SK-N-SH (cell line): Measurements from ENCODE around the gene ARMC9. TPM values are rescaled to one million over a fixed set of nuclear protein-coding genes. Genes with fewer than 3 reads are reported as not detected.

Experiments used
- CTCF ChIA-PET: fragments of 300-600, 350-600 bp; formaldehyde crosslinking; extraction: SDS; loops from one replicate; lab custom pipeline; 2021; lab: Yijun Ruan, JAX
- POLR2A ChIA-PET: fragments of 350-600 bp; sonication (Branson Sonifier 250); formaldehyde crosslinking; extraction: SDS; loops from one replicate; lab custom pipeline; 2020; ENCODE audit warnings: antibody characterized with exemption, inconsistent platforms; lab: Yijun Ruan, JAX
- DNase-seq: peaks from one replicate; pipeline ENCODE4 v3.0.0; 2012
- H2AFZ ChIP-seq: fragments of 200-600 bp; sonication (generic); 2 replicates; pipeline ENCODE4 v1.8.1; 2016; ENCODE audit warnings: antibody characterized with exemption, mild to moderate bottlenecking, low read depth
- H3F3A ChIP-seq: fragments of 200-600 bp; sonication (generic); replicated peaks from 2 replicates; pipeline ENCODE3; 2016; ENCODE audit warnings: antibody characterized with exemption, mild to moderate bottlenecking; ENCODE audit not compliant: insufficient read depth
- H3K27ac ChIP-seq, 2 experiments: fragments of 200-500 bp in 1 of 2; fragments of 200-600 bp in 1 of 2; sonication (Bioruptor generic) in 1 of 2; sonication (generic), shearing (Covaris generic) in 1 of 2; 2 replicates each; pipeline versions ENCODE4 v1.5.1 to v1.6.1; 2014 to 2016; ENCODE audit warnings: low read depth in 2 of 2, inconsistent platforms in 1 of 2, low read length in 1 of 2, mild to moderate bottlenecking in 1 of 2, mixed read lengths in 1 of 2
- H3K27me3 ChIP-seq: fragments of 200-600 bp; sonication (generic), shearing (Covaris generic); 2 replicates; pipeline ENCODE4 v1.6.1; 2016; ENCODE audit warnings: mixed run types; ENCODE audit not compliant: insufficient read depth
- H3K36me3 ChIP-seq, 2 experiments: fragments of 200-500 bp in 1 of 2; fragments of 200-600 bp in 1 of 2; sonication (Bioruptor generic) in 1 of 2; sonication (generic) in 1 of 2; replicated peaks in 1 of 2; 2 replicates each; pipeline versions ENCODE3 to v1.5.1; 2014 to 2016; ENCODE audit warnings: low read length in 1 of 2, mild to moderate bottlenecking in 1 of 2; ENCODE audit not compliant: insufficient read depth in 2 of 2, control insufficient read depth in 1 of 2
- H3K4me1 ChIP-seq, 2 experiments: fragments of 200-500 bp in 1 of 2; fragments of 200-600 bp in 1 of 2; sonication (Bioruptor generic) in 1 of 2; sonication (generic), shearing (Covaris generic) in 1 of 2; 2 replicates each; pipeline versions ENCODE4 v1.5.1 to v1.6.1; 2014 to 2016; ENCODE audit warnings: low read depth in 1 of 2, low read length in 1 of 2, mixed run types in 1 of 2; ENCODE audit not compliant: insufficient read depth in 2 of 2, control insufficient read depth in 1 of 2
- H3K4me2 ChIP-seq: fragments of 200-600 bp; sonication (generic), shearing (Covaris generic); 2 replicates; pipeline ENCODE4 v1.6.1; 2017; ENCODE audit warnings: mixed run types
- H3K4me3 ChIP-seq, 2 experiments: fragments of 200-500 bp in 1 of 2; fragments of 200-600 bp in 1 of 2; sonication (Bioruptor generic) in 1 of 2; sonication (generic), shearing (Covaris generic) in 1 of 2; 2 replicates each; pipeline versions ENCODE4 v1.5.1 to v1.8.1; 2014 to 2016; ENCODE audit warnings: low read depth in 2 of 2, inconsistent platforms in 1 of 2, low read length in 1 of 2, mild to moderate bottlenecking in 1 of 2, mixed read lengths in 1 of 2, moderate library complexity in 1 of 2
- H3K79me2 ChIP-seq: fragments of 200-600 bp; sonication (generic); 2 replicates; pipeline ENCODE4 v1.8.1; 2017; ENCODE audit warnings: mild to moderate bottlenecking; ENCODE audit not compliant: insufficient read depth
- H3K9ac ChIP-seq: fragments of 200-600 bp; sonication (generic); 2 replicates; pipeline ENCODE4 v1.6.1; 2017; ENCODE audit warnings: mixed run types
- H3K9me2 ChIP-seq: fragments of 200-600 bp; sonication (generic); 2 replicates; pipeline ENCODE4 v1.6.1; 2017; ENCODE audit warnings: mixed run types
- H3K9me3 ChIP-seq: fragments of 200-600 bp; sonication (generic); 2 replicates; pipeline ENCODE4 v1.6.1; 2017; ENCODE audit warnings: mixed run types, mild to moderate bottlenecking, moderate library complexity
- H4K20me1 ChIP-seq: fragments of 200-600 bp; sonication (generic); 2 replicates; pipeline ENCODE4 v1.6.1; 2017; ENCODE audit warnings: mild to moderate bottlenecking, mixed run types; ENCODE audit not compliant: insufficient read depth
- CTCF ChIP-seq: fragments of 200-600 bp; sonication (generic); IDR thresholded peaks from 2 replicates; pipeline ENCODE4 v1.6.1; 2017; ENCODE audit warnings: antibody characterized with exemption, mild to moderate bottlenecking, moderate library complexity
- JUND ChIP-seq: IDR thresholded peaks from 2 replicates; pipeline ENCODE4 v1.4.0; 2012
- ZBTB33 ChIP-seq: IDR thresholded peaks from 2 replicates; pipeline ENCODE4 v1.4.0; 2012; ENCODE audit warnings: low read depth, borderline replicate concordance
- WGBS: methylation state at CpG from one replicate; pipeline ENCODE4 v1.1.6; 2017; ENCODE audit warnings: low lambda C conversion rate; 5-methylcytosine and 5-hydroxymethylcytosine counted together
- polyA plus RNA-seq, 3 experiments: library from polyadenylated mRNA; depleted of rRNA; stranded (reverse); fragments of >200 nt; gene quantifications; 2 replicates each; pipeline ENCODE4 v1.2.3, GENCODE V29; 2012

Gene ARMC9
- polyA plus RNA-seq, 1 of the 3 experiments (the other 2 are of a cell fraction) = 25.3 TPM

GRCh38 chr2:231245249-231246094, 47.0 kb downstream of the ARMC9 start:
- no peaks in the 10 kb centered on the region for H3F3A ChIP-seq
- no peak overlapping the region for H3K27ac ChIP-seq
- no peak for DNase-seq
- H3K79me2 ChIP-seq = no peaks in the 10 kb centered on the region
- TF ChIP-seq CTCF (peak; percentile 20; the same call in 1 of the 2 replicates), ZBTB33 (no peak)
- no peaks in the 10 kb centered on the region for H3K9me3 ChIP-seq
- CTCF ChIA-PET = interaction anchor here (0.6 to 5.3 kb wide), 7 partner anchors 9 to 317 kb away, joined by 3 to 25 read pairs (median 4); no protein-coding TSS in a partner anchor
- no peak overlapping the region for H2AFZ ChIP-seq
- 88% methylated on average over 14 of the region's 14 CpGs for WGBS
- H4K20me1 ChIP-seq = no peaks in the 10 kb centered on the region
- H3K4me1 ChIP-seq = no peaks in the 10 kb centered on the region
- H3K9ac ChIP-seq = no peak overlapping the region
- H3K4me2 ChIP-seq = no peak overlapping the region
- H3K27me3 ChIP-seq = no peaks in the 10 kb centered on the region
- POLR2A ChIA-PET = no interaction called here
- H3K9me2 ChIP-seq = no peaks in the 10 kb centered on the region
- H3K36me3 ChIP-seq = peaks cover 16 to 21% of the 10 kb centered on the region in 2 experiments
- no peak overlapping the region for H3K4me3 ChIP-seq

- Histone ChIP-seq H3K79me2 (no peaks in the 10 kb centered on the region), H3K9ac (no peak overlapping the region), H3K27me3 (no peaks in the 10 kb centered on the region), H3K9me2 (no peaks in the 10 kb centered on the region), H2AFZ (no peak overlapping the region), H3K4me1 (no peaks in the 10 kb centered on the region), H3K36me3 (peaks cover 8 to 16% of the 10 kb centered on the region in 2 experiments), H3K4me2 (no peak overlapping the region), H4K20me1 (no peaks in the 10 kb centered on the region), H3F3A (no peaks in the 10 kb centered on the region), H3K27ac (no peak overlapping the region), H3K4me3 (no peak overlapping the region), H3K9me3 (no peaks in the 10 kb centered on the region)
- 94% methylated on average over 7 of the region's 7 CpGs for WGBS
- ChIA-PET POLR2A (no interaction called here), CTCF (interaction anchor here (1.4 to 5.3 kb wide), 6 partner anchors 8 to 316 kb away, joined by 3 to 25 read pairs (median 6); no protein-coding TSS in a partner anchor)
- DNase-seq = no peak
- TF ChIP-seq JUND (no peak), ZBTB33 (no peak)
Observed at GRCh38 chr2:231246171-231246842, 47.9 kb downstream of the ARMC9 start.
